Measurements from ENCODE around the gene PSMB1.

PSMB1 gene

GRCh38 chr6:170525795-170526194 lies 27.3 kb downstream of the PSMB1 start:
- DNase-seq (ENCODE audit: low read depth), result no peak
- H3K4me3 ChIP-seq (ENCODE audit: control insufficient read depth, low read depth, low read length), result no peak overlapping the region
- no peak for TF ChIP-seq CTCF (IDR thresholded peaks at IDR 0.05; ENCODE audit: control insufficient read depth, insufficient read depth, low read depth, low read length, missing control alignments)

- no peak for TF ChIP-seq CTCF (IDR thresholded peaks at IDR 0.05; ENCODE audit: control insufficient read depth, insufficient read depth, low read depth, low read length, missing control alignments)
- DNase-seq (ENCODE audit: low read depth), result no peak
- no peak overlapping the region for H3K4me3 ChIP-seq (ENCODE audit: control insufficient read depth, low read depth, low read length)
Observed at GRCh38 chr6:170524172-170524502, 29.0 kb downstream of the PSMB1 start.

GRCh38 chr6:170523256-170524171 lies 29.6 kb downstream of the PSMB1 start:
- DNase-seq (ENCODE audit: low read depth), result no peak
- no peak for TF ChIP-seq CTCF (IDR thresholded peaks at IDR 0.05; ENCODE audit: control insufficient read depth, insufficient read depth, low read depth, low read length, missing control alignments)
- no peak overlapping the region for H3K4me3 ChIP-seq (ENCODE audit: control insufficient read depth, low read depth, low read length)

- no peak for DNase-seq (ENCODE audit: low read depth)
- TF ChIP-seq CTCF (IDR thresholded peaks at IDR 0.05; ENCODE audit: control insufficient read depth, insufficient read depth, low read depth, low read length, missing control alignments), result peak; percentile 51
- no peak overlapping the region for H3K4me3 ChIP-seq (ENCODE audit: control insufficient read depth, low read depth, low read length)
Observed at GRCh38 chr6:170522565-170523183, 30.4 kb downstream of the PSMB1 start.

GRCh38 chr6:170516783-170517616 lies 36.1 kb downstream of the PSMB1 start:
- peak; percentile 47 for DNase-seq (ENCODE audit: low read depth)

More at GRCh38 chr6:170516783-170517616, 36.1 kb downstream of the PSMB1 start:
- H3K4me3 ChIP-seq (ENCODE audit: control insufficient read depth, low read depth, low read length), result no peak overlapping the region
- peak; percentile 86 for TF ChIP-seq CTCF (IDR thresholded peaks at IDR 0.05; ENCODE audit: control insufficient read depth, insufficient read depth, low read depth, low read length, missing control alignments)

Data from AG09309 (cell line).